Measurements from ENCODE around the gene DIP2C.

DIP2C gene

GRCh38 chr10:391847-392704 is 297.4 kb downstream of the DIP2C start:
- no peak for DNase-seq (ENCODE audit: low read depth in 2 of 2)

- no peak for DNase-seq (ENCODE audit: low read depth in 2 of 2)
Measured at GRCh38 chr10:391305-391704, 298.2 kb downstream of the DIP2C start.

- no peak for DNase-seq (ENCODE audit: low read depth in 2 of 2)
Measured at GRCh38 chr10:390449-391100, 298.9 kb downstream of the DIP2C start.

- no peak for DNase-seq (ENCODE audit: low read depth in 2 of 2)
Measured at GRCh38 chr10:389836-390448, 299.5 kb downstream of the DIP2C start.

- no peak for DNase-seq (ENCODE audit: low read depth in 2 of 2)
Measured at GRCh38 chr10:389261-389790, 300.1 kb downstream of the DIP2C start.

- no peak for DNase-seq (ENCODE audit: low read depth in 2 of 2)
Measured at GRCh38 chr10:388661-389045, 300.8 kb downstream of the DIP2C start.

- no peak for DNase-seq (ENCODE audit: low read depth in 2 of 2)
Measured at GRCh38 chr10:387909-388660, 301.4 kb downstream of the DIP2C start.

GRCh38 chr10:387593-387891 is 301.9 kb downstream of the DIP2C start:
- no peak for DNase-seq (ENCODE audit: low read depth in 2 of 2)

GRCh38 chr10:386771-387592 is 302.5 kb downstream of the DIP2C start:
- no peak for DNase-seq (ENCODE audit: low read depth in 2 of 2)

- DNase-seq (ENCODE audit: low read depth in 2 of 2): no peak
Measured at GRCh38 chr10:385571-386300, 303.7 kb downstream of the DIP2C start.

GRCh38 chr10:384538-385305 is 304.7 kb downstream of the DIP2C start:
- DNase-seq (ENCODE audit: low read depth in 2 of 2): no peak

- no peak for DNase-seq (ENCODE audit: low read depth in 2 of 2)
Measured at GRCh38 chr10:383519-383918, 305.9 kb downstream of the DIP2C start.

GRCh38 chr10:381805-382204 is 307.7 kb downstream of the DIP2C start:
- no peak for DNase-seq (ENCODE audit: low read depth in 2 of 2)

- DNase-seq (ENCODE audit: low read depth in 2 of 2): no peak
Measured at GRCh38 chr10:381346-381745, 308.1 kb downstream of the DIP2C start.

- no peak for DNase-seq (ENCODE audit: low read depth in 2 of 2)
Measured at GRCh38 chr10:380313-380940, 309.0 kb downstream of the DIP2C start.

- DNase-seq (ENCODE audit: low read depth in 2 of 2): no peak
Measured at GRCh38 chr10:378930-379704, 310.4 kb downstream of the DIP2C start.

GRCh38 chr10:378230-378929 is 311.1 kb downstream of the DIP2C start:
- no peak for DNase-seq (ENCODE audit: low read depth in 2 of 2)

- DNase-seq (ENCODE audit: low read depth in 2 of 2): no peak
Measured at GRCh38 chr10:377228-377627, 312.2 kb downstream of the DIP2C start.
